ENCODE measurements around the gene MRPL4. TPM values are rescaled to one million over a fixed set of nuclear protein-coding genes. Genes with fewer than 3 reads are reported as not detected.
A peak's percentile ranks its signal among the peaks of the same experiment; 100 is the strongest.

The MRPL4 gene
- total RNA-seq, 1 donor from 2014 or later = 75.4 TPM

DNA sequence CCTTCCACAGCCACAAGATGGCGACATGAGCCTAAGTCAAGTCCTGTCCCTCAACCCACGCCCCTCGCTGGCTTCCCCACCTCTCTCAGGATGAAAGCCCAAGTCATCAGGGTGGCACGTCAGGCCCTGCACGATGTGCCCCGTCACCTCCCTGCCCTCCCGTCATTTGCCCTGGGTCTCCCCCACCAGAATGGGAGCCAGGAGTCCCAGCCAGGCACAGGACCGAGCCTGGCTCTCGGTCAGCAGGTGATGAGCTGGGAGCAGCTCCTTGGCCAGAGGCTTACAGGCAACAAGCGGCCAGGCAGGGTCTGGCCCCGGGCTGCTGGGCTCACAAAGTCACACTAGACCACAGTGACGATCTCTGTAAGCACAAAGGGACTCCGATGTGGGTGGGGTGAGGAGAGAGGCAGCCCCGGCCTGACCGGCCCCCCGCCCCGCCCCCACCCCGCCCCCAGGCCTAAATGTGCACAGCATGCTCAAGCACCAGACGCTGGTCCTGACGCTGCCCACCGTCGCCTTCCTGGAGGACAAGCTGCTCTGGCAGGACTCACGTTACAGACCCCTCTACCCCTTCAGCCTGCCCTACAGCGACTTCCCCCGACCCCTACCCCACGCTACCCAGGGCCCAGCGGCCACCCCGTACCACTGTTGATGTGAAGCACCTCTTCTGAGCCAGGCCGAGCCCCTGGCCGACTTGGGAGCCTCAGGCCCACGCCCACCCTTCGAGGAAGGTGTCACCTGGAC, 7.3 kb downstream of the MRPL4 start:
- Mint-ChIP-seq H3K27me3 (ENCODE audit: low read depth) (no peaks in the 10 kb centered on the region), H3K9me3 (no peaks in the 10 kb centered on the region), H3K4me3 (no peak overlapping the region), H3K27ac (ENCODE audit: unreplicated experiment) (no peak overlapping the region), H3K4me1 (no peaks in the 10 kb centered on the region), H3K36me3 (ENCODE audit: low read depth) (peaks cover 10% of the 10 kb centered on the region)
- DNase-seq (ENCODE audit: low read depth, low spot score) = peak; percentile 94
- TF ChIP-seq, protein P1, sequence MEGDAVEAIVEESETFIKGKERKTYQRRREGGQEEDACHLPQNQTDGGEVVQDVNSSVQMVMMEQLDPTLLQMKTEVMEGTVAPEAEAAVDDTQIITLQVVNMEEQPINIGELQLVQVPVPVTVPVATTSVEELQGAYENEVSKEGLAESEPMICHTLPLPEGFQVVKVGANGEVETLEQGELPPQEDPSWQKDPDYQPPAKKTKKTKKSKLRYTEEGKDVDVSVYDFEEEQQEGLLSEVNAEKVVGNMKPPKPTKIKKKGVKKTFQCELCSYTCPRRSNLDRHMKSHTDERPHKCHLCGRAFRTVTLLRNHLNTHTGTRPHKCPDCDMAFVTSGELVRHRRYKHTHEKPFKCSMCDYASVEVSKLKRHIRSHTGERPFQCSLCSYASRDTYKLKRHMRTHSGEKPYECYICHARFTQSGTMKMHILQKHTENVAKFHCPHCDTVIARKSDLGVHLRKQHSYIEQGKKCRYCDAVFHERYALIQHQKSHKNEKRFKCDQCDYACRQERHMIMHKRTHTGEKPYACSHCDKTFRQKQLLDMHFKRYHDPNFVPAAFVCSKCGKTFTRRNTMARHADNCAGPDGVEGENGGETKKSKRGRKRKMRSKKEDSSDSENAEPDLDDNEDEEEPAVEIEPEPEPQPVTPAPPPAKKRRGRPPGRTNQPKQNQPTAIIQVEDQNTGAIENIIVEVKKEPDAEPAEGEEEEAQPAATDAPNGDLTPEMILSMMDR (conservative IDR thresholded peaks at IDR 0.05) = peak; percentile 77

DNA sequence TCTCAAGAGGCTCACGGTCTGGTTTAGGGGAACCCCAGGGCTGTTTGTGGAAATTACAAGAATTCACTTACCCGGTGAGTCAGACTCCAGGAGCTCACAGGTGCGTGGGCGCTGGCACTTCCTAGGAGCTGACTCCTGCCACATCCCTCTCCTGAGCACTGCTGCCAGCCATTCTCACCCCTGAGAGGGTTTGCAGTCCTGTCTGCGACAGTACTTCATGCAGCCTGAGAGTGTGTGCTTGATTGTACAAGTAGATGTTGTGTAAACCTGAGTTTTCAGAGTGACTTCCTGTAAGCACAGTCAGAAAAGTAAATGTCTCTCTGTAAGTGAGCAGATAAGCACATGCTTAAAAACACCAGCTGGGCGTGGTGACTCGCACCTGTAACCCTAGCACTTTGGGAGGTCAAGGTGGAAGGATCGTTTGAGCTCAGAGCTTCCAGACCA, 8.1 kb downstream of the MRPL4 start:
- H3K27ac Mint-ChIP-seq (ENCODE audit: unreplicated experiment) = no peak overlapping the region
- TF ChIP-seq, protein P1 (conservative IDR thresholded peaks at IDR 0.05) = no peak

DNA sequence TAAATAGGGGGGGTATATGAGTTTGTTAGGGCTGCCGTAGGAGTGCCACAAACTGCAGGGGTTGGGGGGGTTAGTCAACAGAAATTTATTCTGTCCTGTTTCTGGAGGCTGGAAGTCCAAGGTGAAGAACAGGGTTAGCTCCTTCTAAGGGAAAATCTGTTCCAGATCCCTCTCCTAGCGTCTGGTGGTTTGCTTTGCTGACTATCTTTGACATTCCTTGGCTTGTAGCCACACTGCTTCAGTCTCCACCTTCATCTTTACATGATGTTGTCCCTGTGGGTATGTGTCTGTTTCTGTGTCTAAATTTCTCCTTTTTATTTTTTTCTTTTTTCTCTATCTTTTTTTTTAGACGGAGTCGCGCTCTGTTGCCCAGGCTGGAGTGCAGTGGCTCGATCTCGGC, 10.8 kb downstream of the MRPL4 start:
- no peaks in the 10 kb centered on the region for H3K9me3 Mint-ChIP-seq
- no peak overlapping the region for H3K27ac Mint-ChIP-seq (ENCODE audit: unreplicated experiment)
- TF ChIP-seq, protein P1 (conservative IDR thresholded peaks at IDR 0.05) = no peak
- H3K4me3 Mint-ChIP-seq = no peak overlapping the region
- H3K4me1 Mint-ChIP-seq = no peaks in the 10 kb centered on the region
- no peaks in the 10 kb centered on the region for H3K27me3 Mint-ChIP-seq (ENCODE audit: low read depth)
- peaks cover 2% of the 10 kb centered on the region for H3K36me3 Mint-ChIP-seq (ENCODE audit: low read depth)
- no peak for DNase-seq (ENCODE audit: low read depth, low spot score)

More for the DNA sequence above, 8.1 kb downstream of the MRPL4 start:
- Mint-ChIP-seq H3K27me3 (ENCODE audit: low read depth) (no peaks in the 10 kb centered on the region), H3K9me3 (no peaks in the 10 kb centered on the region), H3K4me3 (no peak overlapping the region), H3K4me1 (no peaks in the 10 kb centered on the region), H3K36me3 (ENCODE audit: low read depth) (peaks cover 9% of the 10 kb centered on the region)
- no peak for DNase-seq (ENCODE audit: low read depth, low spot score)

DNA sequence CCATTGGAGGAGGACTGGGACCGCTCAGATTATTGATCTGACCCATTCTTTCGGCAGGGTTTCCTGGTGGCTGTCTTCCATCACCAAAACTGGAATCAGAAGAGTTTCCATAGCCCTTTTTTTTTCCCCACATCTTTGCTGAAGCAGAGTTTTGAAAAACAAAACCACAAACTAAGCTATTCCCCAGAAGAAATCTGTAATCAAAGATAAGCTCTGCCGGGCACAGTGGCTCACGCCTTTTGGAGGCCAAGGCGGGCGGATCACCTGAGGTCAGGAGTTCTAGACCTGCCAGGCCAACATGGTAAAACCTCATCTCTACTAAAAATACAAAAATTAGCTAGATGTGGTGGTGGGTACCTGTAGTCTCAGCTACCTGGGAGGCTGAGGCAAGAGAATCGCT, 14.7 kb downstream of the MRPL4 start:
- peaks cover 37% of the 10 kb centered on the region for H3K27me3 Mint-ChIP-seq (ENCODE audit: low read depth)
- no peak overlapping the region for H3K4me3 Mint-ChIP-seq

DNA sequence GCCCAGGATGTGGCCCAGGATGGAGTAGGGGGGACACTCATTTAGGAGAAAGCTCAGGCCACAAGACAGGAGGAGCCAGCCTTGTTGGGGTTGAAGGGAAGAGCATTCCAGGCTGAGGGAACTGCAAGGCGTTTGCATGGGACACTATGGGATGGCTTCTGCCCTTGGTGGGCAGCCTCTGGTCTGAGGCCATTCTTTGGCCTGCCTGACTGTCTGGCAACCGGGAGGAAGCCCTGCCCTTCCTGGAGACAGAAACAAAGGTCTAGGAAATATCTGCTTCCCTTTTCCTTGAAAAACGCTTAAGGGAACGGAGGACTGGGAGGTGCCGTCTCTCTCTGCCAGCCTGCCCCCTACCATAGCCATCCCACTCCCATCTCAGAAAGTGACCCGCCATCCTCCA, 16.1 kb downstream of the MRPL4 start:
- peaks cover 50% of the 10 kb centered on the region for H3K27me3 Mint-ChIP-seq (ENCODE audit: low read depth)
- TF ChIP-seq, protein P1 (conservative IDR thresholded peaks at IDR 0.05) = no peak

More for the DNA sequence above, 14.7 kb downstream of the MRPL4 start:
- Mint-ChIP-seq H3K36me3 (ENCODE audit: low read depth) (no peaks in the 10 kb centered on the region), H3K4me1 (no peaks in the 10 kb centered on the region), H3K27ac (ENCODE audit: unreplicated experiment) (peak overlapping the region; percentile 10), H3K9me3 (no peaks in the 10 kb centered on the region)
- DNase-seq (ENCODE audit: low read depth, low spot score) = no peak
- TF ChIP-seq, protein P1 (conservative IDR thresholded peaks at IDR 0.05) = no peak

More for the DNA sequence above, 16.1 kb downstream of the MRPL4 start:
- no peak for DNase-seq (ENCODE audit: low read depth, low spot score)
- Mint-ChIP-seq H3K4me1 (no peaks in the 10 kb centered on the region), H3K4me3 (no peak overlapping the region), H3K27ac (ENCODE audit: unreplicated experiment) (no peak overlapping the region), H3K9me3 (no peaks in the 10 kb centered on the region), H3K36me3 (ENCODE audit: low read depth) (no peaks in the 10 kb centered on the region)
